SK-N-SH treated with all-trans-retinoic acid at 6 μM for 48 hours (cell line): ENCODE data around the gene TM9SF2.
A peak's percentile ranks its signal among the peaks of the same experiment; 100 is the strongest.

Experiments
- ATAC-seq: fragments of 200-7000 bp; cut with Tn5 transposase; 3 replicates; pipeline ENCODE4 v1.9.1; 2020; ENCODE audit warnings: mild to moderate bottlenecking, moderate library complexity
- ARNTL ChIP-seq: fragments of 450-650 bp; formaldehyde crosslinking; IDR thresholded peaks from 2 replicates; pipeline ENCODE4 v1.5.0; 2020; ENCODE audit warnings: low read depth, mild to moderate bottlenecking, moderate library complexity, borderline replicate concordance
- BACH2 ChIP-seq: fragments of 250-450 bp; sonication (Bioruptor Pico); IDR thresholded peaks from 2 replicates; pipeline ENCODE4 v1.9.0; 2021; ENCODE audit warnings: mild to moderate bottlenecking, borderline replicate concordance
- CSDC2 ChIP-seq: fragments of 250-450 bp; sonication (Bioruptor Pico); IDR thresholded peaks from 2 replicates; pipeline ENCODE4 v1.5.0; 2020; ENCODE audit warnings: mild to moderate bottlenecking, moderate library complexity
- GLIS3 ChIP-seq: fragments of 250-450 bp; sonication (Bioruptor Pico); IDR thresholded peaks from 2 replicates; pipeline ENCODE4 v1.5.0; 2020; ENCODE audit warnings: mild to moderate bottlenecking, moderate library complexity
- ISL1 ChIP-seq: fragments of 250-450 bp; sonication (Bioruptor Pico); IDR thresholded peaks from 2 replicates; pipeline ENCODE4 v2.1.2; 2022; ENCODE audit warnings: mild to moderate bottlenecking, moderate library complexity
- OSR1 ChIP-seq: fragments of 250-450 bp; sonication (Bioruptor Pico); IDR thresholded peaks from 2 replicates; pipeline ENCODE4 v1.8.0; 2022; ENCODE audit warnings: moderate library complexity, mild to moderate bottlenecking, inconsistent platforms
- PPARA ChIP-seq: fragments of 250-450 bp; sonication (Bioruptor Pico); IDR thresholded peaks from 2 replicates; pipeline ENCODE4 v1.5.0; 2020; ENCODE audit warnings: mild to moderate bottlenecking, borderline replicate concordance
- RARB ChIP-seq: fragments of 250-450 bp; sonication (Bioruptor Pico); IDR thresholded peaks from 2 replicates; pipeline ENCODE4 v1.8.0; 2021; ENCODE audit warnings: mild to moderate bottlenecking, moderate library complexity
- SNAI2 ChIP-seq: fragments of 250-450 bp; sonication (Bioruptor Pico); IDR thresholded peaks from 2 replicates; pipeline ENCODE4 v1.5.0; 2020; ENCODE audit warnings: mild to moderate bottlenecking, moderate library complexity
- TCF4 ChIP-seq: fragments of 250-450 bp; sonication (Bioruptor Pico); IDR thresholded peaks from 2 replicates; pipeline ENCODE4 v1.8.0; 2021; ENCODE audit warnings: mild to moderate bottlenecking, moderate library complexity, borderline replicate concordance
- TOX ChIP-seq: fragments of 250-450 bp; sonication (Bioruptor Pico); IDR thresholded peaks from 2 replicates; pipeline ENCODE4 v1.8.0; 2021; ENCODE audit warnings: mild to moderate bottlenecking, moderate library complexity, borderline replicate concordance
- ZC3H10 ChIP-seq: fragments of 250-450 bp; sonication (Bioruptor Pico); IDR thresholded peaks from 2 replicates; pipeline ENCODE4 v1.5.1; 2021; ENCODE audit warnings: mild to moderate bottlenecking, moderate library complexity
- ZFP3 ChIP-seq: fragments of 250-450 bp; sonication (Bioruptor Pico); IDR thresholded peaks from 2 replicates; pipeline ENCODE4 v1.5.0; 2020; ENCODE audit warnings: mild to moderate bottlenecking, moderate library complexity
- ZFP30 ChIP-seq: fragments of 450-650 bp; formaldehyde crosslinking; IDR thresholded peaks from 2 replicates; pipeline ENCODE4 v1.5.0; 2022; ENCODE audit warnings: mild to moderate bottlenecking, moderate library complexity
- ZNF565 ChIP-seq: fragments of 450-650 bp; formaldehyde crosslinking; conservative IDR thresholded peaks from 2 replicates; pipeline ENCODE4 v1.5.0; 2020; ENCODE audit warnings: low read depth, mild to moderate bottlenecking, moderate library complexity
- ZNF70 ChIP-seq: fragments of 450-650 bp; formaldehyde crosslinking; IDR thresholded peaks from 2 replicates; pipeline ENCODE4 v1.5.0; 2020; ENCODE audit warnings: mild to moderate bottlenecking, moderate library complexity
- ZNF8 ChIP-seq: fragments of 450-650 bp; formaldehyde crosslinking; IDR thresholded peaks from 2 replicates; pipeline ENCODE4 v1.5.0; 2020; ENCODE audit warnings: mild to moderate bottlenecking, moderate library complexity
- TF ChIP-seq, protein P1 (sequence below): fragments of 250-450 bp; sonication (Bioruptor Pico); IDR thresholded peaks from 2 replicates; pipeline ENCODE4 v1.5.0; 2020; ENCODE audit warnings: mild to moderate bottlenecking, moderate library complexity
- TF ChIP-seq, protein P2 (sequence below): fragments of 250-450 bp; sonication (Bioruptor Pico); IDR thresholded peaks from 2 replicates; pipeline ENCODE4 v1.8.0; 2020; ENCODE audit warnings: mild to moderate bottlenecking, moderate library complexity, borderline replicate concordance
- TF ChIP-seq, protein P3 (sequence below): fragments of 250-450 bp; sonication (Bioruptor Pico); IDR thresholded peaks from 2 replicates; pipeline ENCODE4 v1.5.1; 2020; ENCODE audit warnings: low read depth, mild to moderate bottlenecking, moderate library complexity
- TF ChIP-seq, protein P4 (sequence below): fragments of 250-450 bp; sonication (Bioruptor Pico); IDR thresholded peaks from 2 replicates; pipeline ENCODE4 v1.8.0; 2021; ENCODE audit warnings: low read depth, mild to moderate bottlenecking, moderate library complexity, borderline replicate concordance

Gene TM9SF2

DNA sequence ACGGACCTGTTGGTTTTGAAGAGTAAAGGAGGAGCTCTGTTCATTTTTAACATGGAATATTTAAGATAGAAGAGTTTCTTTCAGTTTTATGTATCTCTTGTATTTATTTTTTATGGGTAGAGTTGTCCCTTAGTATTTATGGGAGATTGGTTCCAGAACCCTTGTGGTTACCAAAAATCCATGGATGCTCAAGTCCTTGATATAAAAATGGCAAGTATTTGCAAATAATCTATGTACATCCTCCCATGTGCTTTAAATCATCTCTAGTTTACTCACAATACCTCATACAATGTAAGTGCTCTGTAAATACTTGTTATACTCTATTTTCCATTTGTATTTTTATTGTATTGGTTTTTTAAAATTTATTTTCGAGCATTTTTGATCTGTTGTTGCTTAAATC is 63.1 kb downstream of the TM9SF2 start:
- peak; percentile 58; the same call in 2 of the 3 replicates for ATAC-seq
- TF ChIP-seq OSR1 (CRISPR knock-in tag): no peak
- TF ChIP-seq, protein P1, sequence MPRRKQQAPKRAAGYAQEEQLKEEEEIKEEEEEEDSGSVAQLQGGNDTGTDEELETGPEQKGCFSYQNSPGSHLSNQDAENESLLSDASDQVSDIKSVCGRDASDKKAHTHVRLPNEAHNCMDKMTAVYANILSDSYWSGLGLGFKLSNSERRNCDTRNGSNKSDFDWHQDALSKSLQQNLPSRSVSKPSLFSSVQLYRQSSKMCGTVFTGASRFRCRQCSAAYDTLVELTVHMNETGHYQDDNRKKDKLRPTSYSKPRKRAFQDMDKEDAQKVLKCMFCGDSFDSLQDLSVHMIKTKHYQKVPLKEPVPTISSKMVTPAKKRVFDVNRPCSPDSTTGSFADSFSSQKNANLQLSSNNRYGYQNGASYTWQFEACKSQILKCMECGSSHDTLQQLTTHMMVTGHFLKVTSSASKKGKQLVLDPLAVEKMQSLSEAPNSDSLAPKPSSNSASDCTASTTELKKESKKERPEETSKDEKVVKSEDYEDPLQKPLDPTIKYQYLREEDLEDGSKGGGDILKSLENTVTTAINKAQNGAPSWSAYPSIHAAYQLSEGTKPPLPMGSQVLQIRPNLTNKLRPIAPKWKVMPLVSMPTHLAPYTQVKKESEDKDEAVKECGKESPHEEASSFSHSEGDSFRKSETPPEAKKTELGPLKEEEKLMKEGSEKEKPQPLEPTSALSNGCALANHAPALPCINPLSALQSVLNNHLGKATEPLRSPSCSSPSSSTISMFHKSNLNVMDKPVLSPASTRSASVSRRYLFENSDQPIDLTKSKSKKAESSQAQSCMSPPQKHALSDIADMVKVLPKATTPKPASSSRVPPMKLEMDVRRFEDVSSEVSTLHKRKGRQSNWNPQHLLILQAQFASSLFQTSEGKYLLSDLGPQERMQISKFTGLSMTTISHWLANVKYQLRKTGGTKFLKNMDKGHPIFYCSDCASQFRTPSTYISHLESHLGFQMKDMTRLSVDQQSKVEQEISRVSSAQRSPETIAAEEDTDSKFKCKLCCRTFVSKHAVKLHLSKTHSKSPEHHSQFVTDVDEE: no peak
- TF ChIP-seq GLIS3 (CRISPR knock-in tag): no peak
- TF ChIP-seq, protein P2, sequence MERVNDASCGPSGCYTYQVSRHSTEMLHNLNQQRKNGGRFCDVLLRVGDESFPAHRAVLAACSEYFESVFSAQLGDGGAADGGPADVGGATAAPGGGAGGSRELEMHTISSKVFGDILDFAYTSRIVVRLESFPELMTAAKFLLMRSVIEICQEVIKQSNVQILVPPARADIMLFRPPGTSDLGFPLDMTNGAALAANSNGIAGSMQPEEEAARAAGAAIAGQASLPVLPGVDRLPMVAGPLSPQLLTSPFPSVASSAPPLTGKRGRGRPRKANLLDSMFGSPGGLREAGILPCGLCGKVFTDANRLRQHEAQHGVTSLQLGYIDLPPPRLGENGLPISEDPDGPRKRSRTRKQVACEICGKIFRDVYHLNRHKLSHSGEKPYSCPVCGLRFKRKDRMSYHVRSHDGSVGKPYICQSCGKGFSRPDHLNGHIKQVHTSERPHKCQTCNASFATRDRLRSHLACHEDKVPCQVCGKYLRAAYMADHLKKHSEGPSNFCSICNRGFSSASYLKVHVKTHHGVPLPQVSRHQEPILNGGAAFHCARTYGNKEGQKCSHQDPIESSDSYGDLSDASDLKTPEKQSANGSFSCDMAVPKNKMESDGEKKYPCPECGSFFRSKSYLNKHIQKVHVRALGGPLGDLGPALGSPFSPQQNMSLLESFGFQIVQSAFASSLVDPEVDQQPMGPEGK: no peak
- TF ChIP-seq ZNF565 (CRISPR knock-in tag): no peak
- no peak for TF ChIP-seq BACH2 (CRISPR knock-in tag)
- no peak for TF ChIP-seq CSDC2 (CRISPR knock-in tag)
- TF ChIP-seq, protein P3, sequence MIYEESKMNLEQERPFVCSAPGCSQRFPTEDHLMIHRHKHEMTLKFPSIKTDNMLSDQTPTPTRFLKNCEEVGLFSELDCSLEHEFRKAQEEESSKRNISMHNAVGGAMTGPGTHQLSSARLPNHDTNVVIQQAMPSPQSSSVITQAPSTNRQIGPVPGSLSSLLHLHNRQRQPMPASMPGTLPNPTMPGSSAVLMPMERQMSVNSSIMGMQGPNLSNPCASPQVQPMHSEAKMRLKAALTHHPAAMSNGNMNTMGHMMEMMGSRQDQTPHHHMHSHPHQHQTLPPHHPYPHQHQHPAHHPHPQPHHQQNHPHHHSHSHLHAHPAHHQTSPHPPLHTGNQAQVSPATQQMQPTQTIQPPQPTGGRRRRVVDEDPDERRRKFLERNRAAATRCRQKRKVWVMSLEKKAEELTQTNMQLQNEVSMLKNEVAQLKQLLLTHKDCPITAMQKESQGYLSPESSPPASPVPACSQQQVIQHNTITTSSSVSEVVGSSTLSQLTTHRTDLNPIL (CRISPR knock-in tag): no peak
- no peak for TF ChIP-seq RARB (CRISPR knock-in tag)
- TF ChIP-seq ZFP3 (CRISPR knock-in tag): no peak
- TF ChIP-seq SNAI2: no peak
- TF ChIP-seq, protein P4, sequence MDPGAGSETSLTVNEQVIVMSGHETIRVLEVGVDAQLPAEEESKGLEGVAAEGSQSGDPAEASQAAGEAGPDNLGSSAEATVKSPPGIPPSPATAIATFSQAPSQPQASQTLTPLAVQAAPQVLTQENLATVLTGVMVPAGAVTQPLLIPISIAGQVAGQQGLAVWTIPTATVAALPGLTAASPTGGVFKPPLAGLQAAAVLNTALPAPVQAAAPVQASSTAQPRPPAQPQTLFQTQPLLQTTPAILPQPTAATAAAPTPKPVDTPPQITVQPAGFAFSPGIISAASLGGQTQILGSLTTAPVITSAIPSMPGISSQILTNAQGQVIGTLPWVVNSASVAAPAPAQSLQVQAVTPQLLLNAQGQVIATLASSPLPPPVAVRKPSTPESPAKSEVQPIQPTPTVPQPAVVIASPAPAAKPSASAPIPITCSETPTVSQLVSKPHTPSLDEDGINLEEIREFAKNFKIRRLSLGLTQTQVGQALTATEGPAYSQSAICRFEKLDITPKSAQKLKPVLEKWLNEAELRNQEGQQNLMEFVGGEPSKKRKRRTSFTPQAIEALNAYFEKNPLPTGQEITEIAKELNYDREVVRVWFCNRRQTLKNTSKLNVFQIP (CRISPR knock-in tag): no peak
- TF ChIP-seq PPARA (CRISPR knock-in tag): no peak
- no peak for TF ChIP-seq ZNF70 (CRISPR knock-in tag)
- no peak for TF ChIP-seq ZFP30
- TF ChIP-seq, all 23 proteins: peak for 0

DNA sequence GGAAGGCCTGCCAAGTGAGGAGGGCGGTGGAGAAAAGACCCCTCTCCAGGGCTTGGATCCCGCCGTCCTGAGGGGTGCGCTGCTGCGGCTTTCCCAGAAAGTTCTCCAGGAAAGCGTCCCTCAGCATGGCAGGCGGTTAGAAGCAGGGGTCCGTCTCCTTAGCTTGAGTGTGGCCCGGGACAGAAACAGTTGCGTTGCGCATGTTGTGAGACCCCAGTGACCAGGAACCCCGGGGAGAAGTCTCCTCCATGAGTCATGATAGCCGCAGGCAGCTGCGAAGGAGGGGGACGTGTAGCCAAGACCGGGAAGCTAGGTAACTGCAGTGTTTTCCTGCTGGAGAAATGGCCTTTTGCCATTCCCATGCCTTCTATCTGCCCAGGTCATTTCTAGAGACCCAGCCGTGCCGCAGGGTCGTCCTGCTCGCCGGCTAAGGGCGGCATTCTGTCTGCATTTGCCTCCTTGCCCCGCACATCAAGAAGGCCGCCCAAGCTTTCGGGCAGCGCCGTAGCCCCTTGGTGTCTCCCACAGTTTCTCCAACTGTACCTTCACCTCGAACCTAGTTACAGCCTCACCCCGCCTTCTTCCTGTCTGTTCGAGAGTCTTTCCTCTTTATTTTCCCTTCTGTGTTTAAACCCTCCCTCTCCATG is 64.3 kb downstream of the TM9SF2 start:
- TF ChIP-seq ISL1: no peak
- TF ChIP-seq ZC3H10: no peak
- TF ChIP-seq ARNTL: no peak
- TF ChIP-seq ZNF8 (CRISPR knock-in tag): no peak
- TF ChIP-seq OSR1 (CRISPR knock-in tag): no peak
- TF ChIP-seq, protein P3 (CRISPR knock-in tag): no peak
- no peak for TF ChIP-seq RARB (CRISPR knock-in tag)
- no peak for TF ChIP-seq ZNF70 (CRISPR knock-in tag)
- no peak for TF ChIP-seq TOX
- TF ChIP-seq ZNF565 (CRISPR knock-in tag): no peak
- no peak for TF ChIP-seq SNAI2
- TF ChIP-seq BACH2 (CRISPR knock-in tag): no peak
- TF ChIP-seq TCF4: no peak
- no peak for TF ChIP-seq GLIS3 (CRISPR knock-in tag)
- no peak for TF ChIP-seq ZFP30
- TF ChIP-seq, protein P1: no peak
- TF ChIP-seq, protein P4 (CRISPR knock-in tag): no peak
- ATAC-seq: no peak
